Activated CD4-positive, alpha-beta T cell treated with anti-CD3 and anti-CD28 coated beads, Interleukin-2, amount 50 U/mL, for 16 hours (primary cell): ENCODE data around the gene PRDM7.
"Not testable (repeated sequence)": the region's sequence is repeated elsewhere in the genome, so short reads cannot be mapped to it uniquely, and the experiment has no call there.

ENCODE experiments used
- DNase-seq: peaks from one replicate; pipeline ENCODE4 v3.0.0-alpha.2; 2020

PRDM7 gene

DNA sequence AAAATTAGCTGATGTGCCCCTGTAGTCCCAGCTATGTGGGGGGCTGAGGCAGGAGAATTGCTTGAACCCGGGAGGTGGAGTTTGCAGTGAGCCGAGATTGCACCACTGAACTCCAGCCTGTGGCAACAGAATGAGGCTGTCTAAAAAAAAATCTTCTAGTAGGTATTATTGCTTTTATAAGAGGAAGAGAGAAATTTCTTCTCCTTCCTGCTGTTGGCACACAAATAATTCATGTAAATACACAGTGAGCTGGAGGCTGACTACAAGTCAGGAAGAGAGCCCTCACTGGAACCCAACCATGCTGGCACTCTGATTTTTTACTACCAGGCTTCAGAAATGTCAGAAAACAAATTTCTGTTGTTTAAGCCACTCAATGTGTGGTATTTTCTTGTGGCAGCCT lies 6.7 kb downstream of the PRDM7 start:
- no peak for DNase-seq

GRCh38 chr16:90061437-90061836 lies 15.7 kb downstream of the PRDM7 start:
- DNase-seq: no peak

GRCh38 chr16:90057738-90058173 lies 19.4 kb downstream of the PRDM7 start:
- DNase-seq: no peak

GRCh38 chr16:90056521-90056920 lies 20.6 kb downstream of the PRDM7 start:
- DNase-seq: not testable (repeated sequence)

- no peak for DNase-seq
Observed at GRCh38 chr16:90055371-90055770, 21.8 kb downstream of the PRDM7 start.

GRCh38 chr16:90054554-90054953 lies 22.6 kb downstream of the PRDM7 start:
- DNase-seq: no peak

DNA sequence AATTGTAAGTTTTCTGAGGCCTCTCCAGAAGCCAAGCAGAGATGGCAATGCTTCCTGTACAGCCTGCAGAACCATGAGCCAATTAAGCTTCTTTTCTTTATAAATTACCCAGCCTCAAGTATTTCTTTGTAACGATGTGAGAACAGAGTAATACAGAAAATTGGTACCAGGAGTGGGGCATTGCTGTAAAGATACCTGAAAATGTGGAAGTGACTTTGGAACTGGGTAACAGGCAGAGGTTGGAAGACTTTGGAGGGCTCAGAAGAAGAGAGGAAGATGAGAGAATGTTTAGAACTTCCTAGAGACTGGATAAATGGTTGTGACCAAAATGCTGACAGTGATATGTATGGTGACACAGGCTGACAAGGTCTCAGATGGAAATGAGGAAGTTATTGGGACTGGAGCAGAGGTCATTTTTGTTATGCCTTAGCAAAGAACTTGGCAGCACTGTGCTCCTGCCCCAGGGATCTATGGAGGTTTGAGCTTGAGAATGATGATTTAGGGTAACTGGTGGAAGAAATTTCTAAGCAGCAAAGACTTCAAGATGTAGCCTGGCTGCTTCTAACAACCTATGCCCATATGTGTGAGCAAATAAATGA lies 23.1 kb downstream of the PRDM7 start:
- DNase-seq: no peak

- DNase-seq: no peak
Observed at GRCh38 chr16:90050969-90051368, 26.2 kb downstream of the PRDM7 start.

DNA sequence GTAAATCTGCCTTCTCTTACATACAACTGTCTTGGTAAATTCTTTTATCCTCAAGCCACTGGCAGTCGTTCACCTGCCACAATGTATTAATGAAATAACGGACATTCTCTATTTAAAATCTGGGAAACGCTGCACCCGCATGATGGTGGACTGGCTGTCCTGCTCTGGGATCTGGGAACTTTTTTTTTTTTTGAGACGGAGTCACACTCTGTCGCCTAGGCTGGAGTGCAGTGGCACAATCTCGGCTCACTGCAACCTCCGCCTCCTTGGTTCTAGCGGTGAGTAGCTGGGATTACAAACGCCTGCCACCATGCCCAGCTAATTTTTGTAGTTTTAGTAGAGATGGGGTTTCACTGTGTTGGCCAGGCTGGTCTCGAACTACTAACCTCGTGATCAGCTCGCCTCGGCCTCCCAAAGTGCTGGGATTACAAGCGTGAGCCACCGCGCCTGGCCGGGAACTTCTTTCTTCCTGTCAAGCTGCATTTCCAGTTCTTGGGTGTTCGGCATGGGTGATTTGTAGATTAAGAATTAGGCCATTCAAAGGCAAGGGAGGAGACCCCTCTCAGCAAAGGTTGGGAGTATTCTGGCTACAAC lies 28.3 kb downstream of the PRDM7 start:
- no peak for DNase-seq

- no peak for DNase-seq
Observed at GRCh38 chr16:90048347-90048722, 28.8 kb downstream of the PRDM7 start.

DNA sequence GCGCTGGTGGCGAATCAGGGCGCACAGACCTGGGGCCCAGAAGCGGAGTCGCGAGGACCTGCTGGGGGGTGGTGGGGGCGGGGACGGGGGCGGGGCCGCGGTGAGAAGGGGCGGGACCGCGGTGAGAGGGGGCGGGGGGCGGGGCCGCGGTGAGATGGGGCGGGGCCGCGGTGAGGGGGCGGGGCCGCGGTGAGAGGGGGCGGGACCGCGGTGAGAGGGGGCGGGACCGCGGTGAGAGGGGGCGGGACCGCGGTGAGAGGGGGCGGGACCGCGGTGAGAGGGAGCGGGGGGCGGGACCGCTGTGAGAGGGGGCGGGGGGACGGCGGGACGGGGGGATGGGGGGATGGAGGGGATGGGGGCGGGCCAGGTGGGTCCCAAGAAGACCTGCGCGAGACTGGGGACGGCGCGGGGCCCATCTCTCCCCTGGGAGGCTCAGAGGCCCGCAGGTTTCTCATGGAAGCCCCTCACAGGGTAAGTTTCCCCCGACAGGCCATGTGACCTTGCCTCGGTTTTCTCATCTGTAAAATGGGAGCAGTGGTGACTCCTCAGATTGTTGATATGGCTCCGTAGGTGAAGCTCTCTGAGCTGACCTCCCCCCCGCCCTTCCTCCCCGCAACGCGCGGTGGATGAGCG lies 29.3 kb downstream of the PRDM7 start:
- no peak for DNase-seq

DNA sequence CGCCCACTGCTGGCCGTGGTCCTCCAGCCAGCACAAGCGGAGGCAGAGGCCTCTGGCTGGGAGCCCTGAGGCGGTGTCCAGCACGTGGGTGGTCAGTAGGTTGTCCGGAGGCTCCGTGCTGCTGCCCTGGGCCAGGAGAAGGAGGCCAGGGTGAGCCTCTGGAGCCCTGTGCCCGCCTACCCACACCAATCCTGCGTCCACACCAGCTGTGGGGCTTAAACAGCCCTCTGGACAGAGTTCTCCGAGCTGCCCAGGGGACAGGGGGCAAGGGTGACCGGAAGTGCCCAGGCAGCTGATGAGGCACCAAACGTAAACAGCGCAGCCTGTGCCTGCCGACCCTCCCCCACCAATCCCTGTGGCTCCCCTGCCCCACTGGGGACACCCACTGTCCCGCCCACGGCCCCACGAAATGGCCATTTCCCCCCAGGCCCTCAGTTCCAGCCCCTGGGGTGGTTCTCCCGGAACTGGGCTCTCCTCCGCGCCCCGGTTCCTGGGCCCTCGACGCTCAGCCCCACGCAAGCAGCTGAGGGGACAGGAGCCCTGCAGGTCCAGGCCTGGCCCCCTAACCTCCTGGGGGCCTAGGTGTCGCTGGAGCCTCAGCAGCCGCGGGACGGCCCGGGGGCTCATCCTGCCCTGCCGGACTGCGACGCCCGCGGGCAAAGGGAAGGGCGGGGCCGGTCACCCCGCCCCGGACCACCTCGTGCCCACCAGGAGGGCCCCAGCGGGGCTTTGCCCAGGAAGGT lies 30.0 kb downstream of the PRDM7 start:
- DNase-seq: no peak

- no peak for DNase-seq
Observed at GRCh38 chr16:90046122-90046970, 30.8 kb downstream of the PRDM7 start.

DNA sequence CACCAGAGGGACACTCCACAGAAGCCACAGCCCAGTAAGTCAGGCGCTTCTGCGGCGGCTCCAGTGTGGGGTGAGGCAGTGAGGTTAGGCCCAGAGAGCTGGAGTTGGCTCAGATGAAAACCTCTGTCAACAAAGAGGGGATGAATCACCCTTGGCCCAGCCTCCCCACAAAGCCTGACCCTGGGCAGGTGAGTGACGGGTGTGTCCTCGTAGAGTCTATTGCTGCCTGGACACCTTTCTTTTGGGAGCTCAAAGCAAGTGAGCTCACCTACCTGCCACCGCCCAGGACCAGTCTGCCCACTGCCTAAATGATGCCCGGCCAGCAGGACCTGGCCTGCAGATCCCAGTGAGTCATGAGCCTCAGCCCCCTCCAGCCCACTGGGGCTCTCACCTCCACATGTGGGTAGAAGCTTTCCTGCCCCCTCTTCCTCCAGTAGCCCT lies 33.0 kb downstream of the PRDM7 start:
- no peak for DNase-seq

DNA sequence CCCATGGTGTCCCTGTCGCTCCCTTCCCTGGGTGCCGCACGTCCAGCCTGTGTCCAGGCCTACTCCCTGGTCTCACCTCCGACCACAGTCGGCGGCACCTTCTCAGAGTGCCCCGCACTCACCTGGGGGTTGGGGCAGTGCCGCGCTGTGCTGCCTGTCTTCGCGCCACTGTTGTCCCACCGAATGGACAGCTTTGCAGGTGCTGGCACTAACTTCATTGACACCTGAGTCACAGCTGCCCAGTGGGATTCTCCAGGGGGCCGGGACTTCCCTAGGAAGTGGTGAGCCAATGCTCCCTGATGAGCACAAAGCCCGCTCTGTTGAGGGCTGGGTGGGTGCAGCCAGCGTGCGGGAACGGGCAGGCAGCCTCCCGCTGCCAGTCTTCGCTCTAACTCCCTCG lies 33.6 kb downstream of the PRDM7 start:
- DNase-seq: no peak

- no peak for DNase-seq
Observed at GRCh38 chr16:90042946-90043514, 34.1 kb downstream of the PRDM7 start.

GRCh38 chr16:90041896-90042473 lies 35.1 kb downstream of the PRDM7 start:
- no peak for DNase-seq

- no peak for DNase-seq
Observed at GRCh38 chr16:90040152-90041023, 36.7 kb downstream of the PRDM7 start.

DNA sequence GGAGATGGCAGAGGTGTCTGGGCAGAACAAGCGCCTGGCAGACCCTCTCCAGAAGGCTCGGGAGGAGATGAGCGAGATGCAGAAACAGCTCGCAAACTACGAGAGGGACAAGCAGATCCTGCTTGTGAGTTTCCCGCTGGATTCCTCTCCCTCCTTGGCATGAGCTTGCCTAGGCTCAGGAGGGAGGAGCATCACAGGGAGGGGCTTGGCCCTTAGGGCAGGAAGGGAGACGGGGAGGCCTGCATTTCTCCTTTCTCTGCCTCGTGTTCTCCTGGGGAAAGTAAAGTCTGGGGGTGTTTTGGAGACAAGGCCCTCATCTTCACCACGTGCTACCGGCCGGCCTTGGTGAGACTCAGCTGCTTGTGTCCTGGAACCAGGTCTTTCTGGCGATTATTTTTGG lies 39.9 kb downstream of the PRDM7 start:
- DNase-seq: no peak

DNA sequence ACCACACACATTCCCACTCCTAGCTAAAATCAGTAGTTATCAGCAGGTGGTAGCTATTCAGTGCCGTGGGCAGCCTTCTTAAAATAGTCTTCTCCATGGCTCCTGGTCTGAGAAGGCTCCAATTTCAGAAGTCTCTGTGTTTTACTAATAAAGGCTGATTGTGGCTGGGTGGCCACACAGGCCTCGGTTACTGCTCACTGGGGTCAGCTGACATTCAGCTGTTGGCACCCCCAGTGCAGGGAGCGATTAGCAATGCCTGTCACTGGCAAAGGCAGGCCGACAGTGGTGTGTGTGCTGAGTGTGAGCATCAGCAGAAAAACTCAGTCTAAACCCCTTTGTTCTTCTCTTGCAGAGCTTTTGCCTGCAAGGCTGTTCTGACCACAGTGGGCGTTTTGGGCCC lies 41.2 kb downstream of the PRDM7 start:
- no peak for DNase-seq

- no peak for DNase-seq
Observed at GRCh38 chr16:90034504-90034903, 42.6 kb downstream of the PRDM7 start.
